Psoas muscle (tissue), 8 donors: ENCODE data around the gene PRPS1L1. TPM values are rescaled to one million over a fixed set of nuclear protein-coding genes. Genes with fewer than 3 reads are reported as not detected.

Experiments used
- ATAC-seq, 4 donors: fragments of 200-7000 bp; cut with Tn5 transposase; one replicate each; pipeline ENCODE4 v1.9.1; 2020; ENCODE audit warnings: moderate library complexity in 3 of 4, mild to moderate bottlenecking in 2 of 4
- DNase-seq, 2 donors: peaks; one replicate each; pipeline ENCODE4 v3.0.0-alpha.2; 2020
- H3K27ac ChIP-seq: fragments of 200-600 bp; one replicate; pipeline ENCODE4 v1.8.0; 2022
- H3K27me3 ChIP-seq, 3 donors: fragments of 200-600 bp in 1 of 3; one replicate each; pipeline versions ENCODE4 v1.6.1 to v1.8.0; 2013 to 2022; ENCODE audit warnings: low read length in 2 of 3, mild to moderate bottlenecking in 2 of 3, moderate library complexity in 1 of 3; ENCODE audit not compliant: insufficient read depth in 3 of 3
- H3K36me3 ChIP-seq, 2 donors: fragments of 200-600 bp in 1 of 2; one replicate each; pipeline versions ENCODE4 v1.6.1 to v1.8.0; 2013 to 2022; ENCODE audit warnings: low read depth in 1 of 2, mild to moderate bottlenecking in 1 of 2, moderate library complexity in 1 of 2; ENCODE audit not compliant: insufficient read depth in 1 of 2
- H3K4me1 ChIP-seq: fragments of 200-600 bp; one replicate; pipeline ENCODE4 v1.8.0; 2022
- H3K4me3 ChIP-seq: fragments of 200-600 bp; one replicate; pipeline ENCODE4 v1.8.0; 2022; ENCODE audit warnings: mild to moderate bottlenecking
- H3K9me3 ChIP-seq: fragments of 200-600 bp; one replicate; pipeline ENCODE4 v1.8.0; 2022
- WGBS, 3 donors: extraction: QIAGEN DNeasy Blood & Tissue Kit; methylation state at CpG; one replicate each; pipeline versions ENCODE4 v1.1.6 to v1.1.7; 2013; 5-methylcytosine and 5-hydroxymethylcytosine counted together
- intact Hi-C, 2 donors: fragments of 100-400 bp; cut with DNase I; formaldehyde crosslinking; loops; one replicate each; pipeline versions ENCODE4 v1.11.0 to v1.14.2; 2022
- polyA plus RNA-seq, 3 donors: library from polyadenylated mRNA; stranded (reverse); fragments of 200-250 nt; gene quantifications; one replicate each; pipeline ENCODE4 v1.2.3, GENCODE V29; 2013
- total RNA-seq, 4 donors: library from RNA; stranded (reverse); fragmentation: NEBNext Ultra II Directional in 2 of 4; extraction: Animal tissue kit (Norgen Biotek cat#: 25700) in 2 of 4; gene quantifications; one replicate each; pipeline versions ENCODE4 v1.2.1 to v1.2.4, GENCODE V29; 2021 to 2023
- TF ChIP-seq, protein P1 (sequence below): fragments of 200-600 bp; IDR thresholded peaks from one replicate; pipeline ENCODE4 v1.8.0; 2022; ENCODE audit warnings: antibody characterized with exemption
- donor health status: healthy with polysubstance abuse.
- donor health status: DM: no; HTN: no; CAD: no; lungs with moderate emphysema.
- donor health status: Bipolar disorder and iron deficiency.
- donor health status: healthy.
- donor health status: DM: yes; HTN: yes; CAD: no.
- donor health status: DM: no; HTN: no; CAD: no.
- donor health status: DM: no; HTN: no; CAD: no.
- donor health status: DM: yes; HTN: yes; CAD: no.

Gene PRPS1L1
- total and polyA plus RNA-seq, 7 donors: not detected

DNA sequence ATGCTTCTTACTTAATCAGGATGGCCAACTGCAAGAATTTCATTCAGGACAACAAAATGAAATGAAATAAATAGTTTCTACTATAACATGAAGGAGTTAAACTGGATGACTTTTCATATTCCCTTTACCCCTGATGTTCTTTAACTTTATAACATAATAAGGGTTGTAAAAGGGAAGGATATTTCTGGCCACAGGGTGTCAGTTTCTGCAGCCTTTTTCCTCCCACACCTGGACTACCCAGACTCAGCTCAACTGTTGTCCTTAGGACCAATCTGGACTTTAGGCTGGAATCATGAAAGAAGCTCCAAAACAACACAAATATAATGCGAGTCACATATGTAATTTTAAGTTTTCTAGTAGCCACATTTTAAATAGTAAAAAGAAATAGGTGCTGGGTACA, 43.4 kb downstream of the PRPS1L1 start:
- Histone ChIP-seq H3K9me3 (peaks cover 4% of the 10 kb centered on the region), H3K4me1 (no peaks in the 10 kb centered on the region), H3K27me3 (no peaks in the 10 kb centered on the region), H3K4me3 (no peak overlapping the region), H3K27ac (no peak overlapping the region), H3K36me3 (no peaks in the 10 kb centered on the region)
- TF ChIP-seq, protein P1, sequence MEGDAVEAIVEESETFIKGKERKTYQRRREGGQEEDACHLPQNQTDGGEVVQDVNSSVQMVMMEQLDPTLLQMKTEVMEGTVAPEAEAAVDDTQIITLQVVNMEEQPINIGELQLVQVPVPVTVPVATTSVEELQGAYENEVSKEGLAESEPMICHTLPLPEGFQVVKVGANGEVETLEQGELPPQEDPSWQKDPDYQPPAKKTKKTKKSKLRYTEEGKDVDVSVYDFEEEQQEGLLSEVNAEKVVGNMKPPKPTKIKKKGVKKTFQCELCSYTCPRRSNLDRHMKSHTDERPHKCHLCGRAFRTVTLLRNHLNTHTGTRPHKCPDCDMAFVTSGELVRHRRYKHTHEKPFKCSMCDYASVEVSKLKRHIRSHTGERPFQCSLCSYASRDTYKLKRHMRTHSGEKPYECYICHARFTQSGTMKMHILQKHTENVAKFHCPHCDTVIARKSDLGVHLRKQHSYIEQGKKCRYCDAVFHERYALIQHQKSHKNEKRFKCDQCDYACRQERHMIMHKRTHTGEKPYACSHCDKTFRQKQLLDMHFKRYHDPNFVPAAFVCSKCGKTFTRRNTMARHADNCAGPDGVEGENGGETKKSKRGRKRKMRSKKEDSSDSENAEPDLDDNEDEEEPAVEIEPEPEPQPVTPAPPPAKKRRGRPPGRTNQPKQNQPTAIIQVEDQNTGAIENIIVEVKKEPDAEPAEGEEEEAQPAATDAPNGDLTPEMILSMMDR: no peak
- ATAC-seq (no peak), DNase-seq (no peak)
- intact Hi-C loops: no loop called here
- 83 to 87% (median 86%) methylated on average over 1 of the region's 1 CpG for WGBS, 3 donors

DNA sequence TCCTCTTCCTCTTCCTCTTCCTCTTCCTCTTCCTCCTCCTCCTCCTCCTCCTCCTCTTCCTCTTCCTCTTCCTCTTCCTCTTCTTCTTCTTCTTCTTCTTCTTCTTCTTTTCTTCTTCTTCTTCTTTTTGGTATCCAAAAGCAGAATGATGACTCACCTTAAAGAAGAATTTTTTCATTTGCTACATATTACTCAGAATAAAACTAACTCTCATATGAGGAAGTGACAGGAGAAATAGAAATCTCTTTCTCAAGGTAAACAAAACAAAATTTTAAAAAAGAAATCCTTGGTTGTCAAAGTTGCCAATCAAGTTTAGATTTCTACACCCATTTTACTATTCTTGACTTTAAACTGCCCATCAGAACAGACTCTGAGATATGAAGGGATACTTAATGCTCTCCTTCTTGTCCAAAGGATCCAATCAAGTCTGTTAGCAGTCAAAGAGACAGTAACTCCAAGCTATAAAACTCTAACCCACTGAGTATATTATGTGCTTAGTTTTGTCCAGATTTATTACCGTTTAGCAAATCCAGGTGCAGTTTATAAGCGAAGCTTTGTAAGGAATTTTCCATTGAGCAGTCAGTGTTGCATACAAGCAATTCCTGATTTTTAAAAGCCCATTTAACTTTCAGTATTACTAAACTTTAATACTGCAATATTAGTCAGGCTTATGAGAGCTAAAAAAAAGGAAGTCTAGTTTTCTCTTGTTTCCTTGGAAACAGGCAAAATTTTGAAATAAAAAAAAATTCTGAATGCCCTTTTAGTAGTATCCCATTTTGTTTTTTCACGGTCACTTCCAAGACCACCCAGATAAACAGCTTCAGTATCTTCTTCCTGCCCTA, 44.2 kb downstream of the PRPS1L1 start:
- TF ChIP-seq, protein P1: no peak
- H3K36me3 ChIP-seq: no peaks in the 10 kb centered on the region
- no peak for DNase-seq
- ATAC-seq: no peak
- no peaks in the 10 kb centered on the region for H3K4me1 ChIP-seq
- H3K4me3 ChIP-seq: no peak overlapping the region
- peaks cover 4% of the 10 kb centered on the region for H3K9me3 ChIP-seq
- no peak overlapping the region for H3K27ac ChIP-seq
- no peaks in the 10 kb centered on the region for H3K27me3 ChIP-seq
- WGBS, 3 donors: 23 to 33% (median 23%) methylated on average over 3 of the region's 3 CpGs
- intact Hi-C loops: no loop called here

DNA sequence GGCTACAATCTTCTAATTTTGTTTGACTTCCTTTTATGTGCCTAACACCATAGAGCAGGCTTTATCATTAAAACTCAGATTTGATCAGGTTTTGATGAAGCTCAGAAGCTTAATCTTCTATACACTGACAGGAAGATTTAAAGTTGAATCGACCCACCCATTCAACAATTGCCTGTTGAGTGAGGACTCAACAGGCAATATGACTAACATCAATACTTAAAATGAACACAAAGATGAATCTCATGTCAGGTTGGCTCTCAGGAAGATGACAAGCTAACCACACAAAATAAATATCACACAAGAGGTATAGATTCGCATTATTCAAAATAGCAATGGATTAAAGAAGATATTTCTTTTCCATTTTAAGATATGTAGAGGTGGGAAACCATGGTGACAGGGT, 50.7 kb downstream of the PRPS1L1 start:
- intact Hi-C loops: no loop called here
- Histone ChIP-seq H3K4me3 (no peak overlapping the region), H3K36me3 (no peaks in the 10 kb centered on the region), H3K9me3 (peaks cover 4% of the 10 kb centered on the region), H3K27me3 (no peaks in the 10 kb centered on the region), H3K27ac (no peak overlapping the region), H3K4me1 (no peaks in the 10 kb centered on the region)
- ATAC-seq: no peak
- DNase-seq: no peak
- WGBS, 3 donors: 42 to 48% (median 46%) methylated on average over 2 of the region's 2 CpGs
- TF ChIP-seq, protein P1: no peak

Other genes with a start within 250 kb of the PRPS1L1 start
- 10 to 100 TPM; 37.5 to 59.2 (median 44.7) TPM for gene SNX13, start 87.4 kb downstream of the PRPS1L1 start, total RNA-seq
- gene SNX13, start 87.4 kb downstream of the PRPS1L1 start, polyA plus RNA-seq: 10 to 100 TPM in 2 of 3 donors, 1 to 10 TPM in 1; 8.0 to 29.4 (median 13.9) TPM